HG02642 (cell line): ENCODE results near the gene LAP3.
A peak's percentile ranks its signal among the peaks of the same experiment; 100 is the strongest.

ENCODE experiments used
- ATAC-seq: cut with Tn5 transposase; IDR thresholded peaks from one replicate; pipeline ENCODE4 v1.9.1; 2021; ENCODE audit warnings: mild to moderate bottlenecking; ENCODE audit not compliant: unreplicated experiment, poor library complexity

The LAP3 gene

DNA sequence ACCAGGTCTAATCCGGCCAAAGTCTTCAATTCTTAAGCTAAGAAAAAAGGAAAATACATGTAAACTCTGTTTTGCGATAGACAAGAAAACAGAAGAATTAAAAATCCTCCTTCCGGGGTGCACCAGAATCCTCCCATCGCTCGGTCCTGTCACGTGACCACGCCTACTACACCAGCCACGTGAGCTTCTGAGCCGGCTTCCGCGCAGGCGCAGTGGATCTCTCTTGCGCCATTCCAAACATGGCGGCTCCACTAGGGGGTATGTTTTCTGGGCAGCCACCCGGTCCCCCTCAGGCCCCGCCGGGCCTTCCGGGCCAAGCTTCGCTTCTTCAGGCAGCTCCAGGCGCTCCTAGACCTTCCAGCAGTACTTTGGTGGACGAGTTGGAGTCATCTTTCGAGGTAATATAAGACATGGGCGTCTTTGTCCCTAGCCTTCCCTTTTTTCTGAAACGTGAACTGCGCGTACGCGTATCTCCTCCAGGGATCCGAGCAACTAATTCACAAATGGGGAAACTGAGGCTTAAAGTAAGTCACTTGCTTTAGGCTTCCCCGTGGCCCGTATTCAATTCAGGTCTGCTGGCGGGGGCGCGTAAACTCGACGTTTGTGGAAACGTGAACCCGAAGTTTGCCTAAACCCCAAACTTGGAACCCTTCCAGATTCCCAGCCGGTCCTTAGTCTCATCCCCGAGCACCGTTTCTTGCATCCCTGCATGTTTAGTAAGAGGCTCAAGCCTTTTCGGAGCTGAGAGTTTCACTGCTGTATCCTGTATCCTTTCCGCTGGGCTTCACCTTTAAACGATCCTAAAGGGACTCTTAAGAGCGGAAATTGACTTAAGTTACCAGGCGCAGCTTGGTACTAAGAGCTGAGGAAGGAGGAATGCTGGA lies 37.7 kb downstream of the LAP3 start, which contains the start of gene MED28:
Gene MED28, plus strand, starts transcription at position 226 of the 884 bp plus-strand sequence. Its CDS starts 14 bp downstream, at position 240.
- ATAC-seq, result peak; percentile 95

GRCh38 chr4:17616283-17616682 lies 39.3 kb downstream of the LAP3 start:
- ATAC-seq, result no peak

GRCh38 chr4:17618926-17619325 lies 41.9 kb downstream of the LAP3 start:
- no peak for ATAC-seq

- no peak for ATAC-seq
Measured at GRCh38 chr4:17619416-17620105, 42.6 kb downstream of the LAP3 start.

GRCh38 chr4:17623451-17624001 lies 46.5 kb downstream of the LAP3 start:
- no peak for ATAC-seq

DNA sequence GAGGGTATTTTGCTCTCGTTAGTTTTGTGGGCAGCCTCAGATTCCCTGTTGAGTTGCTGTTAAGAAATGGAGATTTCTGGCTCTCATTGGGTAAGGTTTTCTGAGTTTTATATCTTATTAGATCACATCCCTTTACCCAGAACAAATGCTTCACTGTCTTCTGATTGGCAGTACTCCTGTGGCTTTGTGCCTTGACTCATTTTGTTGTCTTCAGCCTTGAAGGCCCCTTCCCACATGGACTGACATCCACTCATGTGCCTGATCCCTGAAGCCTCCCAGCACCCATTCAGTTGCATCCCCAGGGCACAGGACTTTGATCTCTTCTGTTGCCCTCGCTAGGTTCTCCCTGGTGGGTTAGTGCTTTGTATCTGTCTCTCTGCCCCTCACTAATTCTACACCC lies 47.8 kb downstream of the LAP3 start:
- ATAC-seq, result no peak

GRCh38 chr4:17630228-17630627 lies 53.2 kb downstream of the LAP3 start:
- no peak for ATAC-seq

GRCh38 chr4:17633600-17633999 lies 56.6 kb downstream of the LAP3 start:
- no peak for ATAC-seq

GRCh38 chr4:17635056-17635455 lies 58.1 kb downstream of the LAP3 start:
- no peak for ATAC-seq

DNA sequence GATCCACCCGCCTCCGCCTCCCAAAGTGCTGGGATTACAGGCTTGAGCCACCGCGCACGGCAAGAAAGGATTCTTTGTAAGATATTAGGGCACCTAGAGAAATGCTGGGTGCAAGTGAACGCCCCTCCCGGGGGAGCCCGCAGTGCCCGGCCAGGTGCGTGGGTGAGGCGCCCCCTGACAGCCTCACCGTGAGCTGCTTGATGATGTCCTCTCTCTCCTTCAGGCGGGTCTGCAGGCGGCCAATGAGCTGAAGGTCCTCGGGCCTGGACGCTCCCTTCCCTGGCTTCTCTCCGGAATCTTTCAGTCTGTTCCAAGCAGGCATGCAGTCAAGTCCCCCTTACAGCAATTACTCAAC lies 59.3 kb downstream of the LAP3 start:
- ATAC-seq, result peak; percentile 32

DNA sequence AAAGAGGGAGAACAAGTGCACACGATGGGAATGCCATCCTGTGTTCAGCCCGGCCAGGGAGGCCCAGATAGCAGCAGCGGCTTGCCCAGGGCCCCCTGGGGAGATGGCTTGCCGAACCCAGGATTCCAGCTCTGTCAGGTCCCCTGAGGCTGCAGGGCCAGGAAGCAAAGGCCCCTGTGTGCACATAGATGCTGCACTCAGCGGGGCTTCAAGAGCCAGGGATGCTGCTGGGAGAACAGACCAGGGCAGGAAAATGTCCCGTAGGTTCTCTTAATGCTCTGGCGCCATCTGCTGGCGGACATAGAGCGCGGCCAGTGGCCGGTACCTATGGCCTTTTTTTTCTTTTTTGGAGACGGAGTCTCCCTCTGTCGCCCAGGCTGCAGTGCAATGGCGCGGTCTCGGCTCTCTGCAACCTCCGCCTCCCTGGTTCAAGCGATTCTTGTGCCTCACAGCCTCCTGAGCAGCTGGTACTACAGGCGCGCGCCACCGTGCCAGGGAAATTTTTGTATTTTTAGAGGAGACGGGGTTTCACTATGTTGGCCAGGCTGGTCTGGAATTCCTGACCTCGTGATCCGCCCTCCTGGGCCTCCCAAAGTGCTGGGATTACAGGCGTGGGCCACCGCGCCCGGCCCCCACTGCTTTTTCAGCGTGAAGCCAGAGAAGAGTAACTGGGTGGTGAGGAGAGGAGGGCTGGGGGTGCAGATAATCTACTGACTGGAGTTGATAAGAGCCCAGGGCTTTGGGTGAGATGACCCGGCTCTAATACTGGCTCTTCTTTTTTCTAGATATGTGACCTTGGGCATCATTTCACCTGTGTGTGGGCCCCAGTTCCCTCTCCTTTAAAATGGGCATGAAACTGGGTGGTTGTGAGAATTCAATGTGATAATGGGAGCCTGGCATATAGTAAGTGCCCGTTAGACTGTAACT lies 60.0 kb downstream of the LAP3 start:
- peak; percentile 90 for ATAC-seq

GRCh38 chr4:17639136-17639535 lies 62.1 kb downstream of the LAP3 start:
- ATAC-seq, result no peak

- ATAC-seq, result no peak
Measured at GRCh38 chr4:17642398-17642783, 65.4 kb downstream of the LAP3 start.

- no peak for ATAC-seq
Measured at GRCh38 chr4:17646693-17647092, 69.7 kb downstream of the LAP3 start.

- ATAC-seq, result no peak
Measured at GRCh38 chr4:17647176-17647806, 70.3 kb downstream of the LAP3 start.

- ATAC-seq, result no peak
Measured at GRCh38 chr4:17647927-17648326, 70.9 kb downstream of the LAP3 start.

DNA sequence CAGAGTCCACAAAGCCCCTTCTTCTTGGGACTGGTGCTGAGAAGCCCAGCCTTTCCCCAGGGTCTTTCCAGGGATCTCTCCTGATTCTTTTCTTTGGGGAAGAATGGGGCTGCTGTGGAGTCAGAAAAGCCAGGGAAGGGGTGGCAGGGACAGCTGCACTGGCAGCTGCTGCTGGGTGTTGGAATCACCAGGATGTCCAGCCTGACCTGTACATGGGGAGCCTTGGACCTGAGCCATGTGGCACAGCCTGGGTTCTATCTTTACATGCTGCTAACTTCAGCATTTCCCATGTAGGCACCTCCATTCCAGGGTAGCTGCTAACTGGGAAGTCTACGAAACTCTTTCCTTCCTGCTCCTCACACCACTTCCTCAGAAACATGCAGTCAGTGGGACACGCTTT lies 73.4 kb downstream of the LAP3 start:
- ATAC-seq, result no peak

DNA sequence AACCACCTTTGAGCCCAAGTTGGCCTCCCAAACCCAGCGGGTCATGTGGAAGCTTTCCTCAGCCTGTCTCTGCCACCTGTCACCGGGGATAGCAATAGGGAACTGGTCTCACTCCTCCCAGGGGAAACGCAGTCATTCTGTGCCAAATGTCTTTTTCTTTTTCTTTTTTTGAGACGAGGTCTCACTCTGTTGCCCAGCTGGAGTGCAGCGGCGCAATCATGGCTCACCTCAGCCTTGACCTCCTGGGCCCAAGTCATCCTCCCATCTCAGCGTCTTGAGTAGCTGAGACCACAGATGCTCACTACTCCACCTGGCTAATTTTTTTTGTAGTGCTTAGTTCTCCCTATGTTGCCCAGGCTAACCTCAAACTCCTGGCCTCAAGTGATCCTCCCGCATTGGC lies 77.7 kb downstream of the LAP3 start:
- no peak for ATAC-seq

DNA sequence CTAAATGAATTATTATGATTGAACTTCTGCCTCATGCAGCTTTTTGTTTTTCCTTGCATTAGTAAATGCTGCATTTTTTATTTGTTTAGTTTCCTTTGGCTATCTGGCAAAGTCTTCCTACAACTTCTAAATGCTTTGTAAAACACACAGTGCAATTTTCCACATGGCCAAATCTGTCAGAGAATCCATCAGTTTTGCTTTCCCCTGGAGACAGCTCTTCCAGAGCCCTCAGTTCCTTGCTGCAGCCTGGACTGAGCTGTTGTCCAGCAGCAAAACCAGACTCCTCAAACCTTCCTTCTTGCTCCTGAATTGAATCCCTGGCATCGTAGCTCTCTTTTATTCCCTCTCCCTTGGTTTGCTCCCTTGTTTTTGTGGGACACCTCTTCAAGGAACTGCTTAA lies 80.1 kb downstream of the LAP3 start:
- no peak for ATAC-seq
